HUES6 (cell line): ENCODE data around the gene PLA2G4B.

ENCODE experiments used
- H3K27ac ChIP-seq: 2 replicates; pipeline ENCODE4 v1.7.0; 2013; ENCODE audit warnings: low read depth, mild to moderate bottlenecking, low read length, inconsistent platforms
- H3K27me3 ChIP-seq: 2 replicates; pipeline ENCODE4 v1.6.1; 2013; ENCODE audit warnings: low read length; ENCODE audit not compliant: control insufficient read depth, insufficient read depth
- H3K36me3 ChIP-seq: 2 replicates; pipeline ENCODE4 v1.6.1; 2013; ENCODE audit warnings: low read length; ENCODE audit not compliant: control insufficient read depth, insufficient read depth
- H3K4me1 ChIP-seq: 2 replicates; pipeline ENCODE4 v1.6.1; 2013; ENCODE audit warnings: low read length; ENCODE audit not compliant: control insufficient read depth, insufficient read depth
- H3K4me3 ChIP-seq: 2 replicates; pipeline ENCODE4 v1.5.1; 2013; ENCODE audit warnings: low read depth, low read length
- H3K9ac ChIP-seq: one replicate; pipeline ENCODE4 v1.6.1; 2013; ENCODE audit warnings: mild to moderate bottlenecking, low read length
- H3K9me3 ChIP-seq: 2 replicates; pipeline ENCODE4 v1.6.1; 2013; ENCODE audit warnings: low read depth, low read length; ENCODE audit not compliant: control insufficient read depth, insufficient read depth

PLA2G4B gene

GRCh38 chr15:41896566-41896965 is 57.9 kb downstream of the PLA2G4B start:
- no peak overlapping the region for H3K9ac ChIP-seq
- no peaks in the 10 kb centered on the region for H3K9me3 ChIP-seq
- H3K27ac ChIP-seq: no peak overlapping the region

GRCh38 chr15:41897363-41897799 is 58.7 kb downstream of the PLA2G4B start:
- peaks cover 25% of the 10 kb centered on the region for H3K36me3 ChIP-seq
- H3K9me3 ChIP-seq: no peaks in the 10 kb centered on the region
- no peaks in the 10 kb centered on the region for H3K27me3 ChIP-seq
- H3K4me1 ChIP-seq: peaks cover 16% of the 10 kb centered on the region; the same call in 1 of the 2 replicates
- no peak overlapping the region for H3K27ac ChIP-seq
- no peak overlapping the region for H3K9ac ChIP-seq
- H3K4me3 ChIP-seq: no peak overlapping the region

More at GRCh38 chr15:41896566-41896965, 57.9 kb downstream of the PLA2G4B start:
- Histone ChIP-seq H3K4me1 (peaks cover 16% of the 10 kb centered on the region; the same call in 1 of the 2 replicates), H3K27me3 (no peaks in the 10 kb centered on the region), H3K4me3 (no peak overlapping the region), H3K36me3 (peaks cover 19% of the 10 kb centered on the region)
